Testis (tissue), 3 donors: ENCODE data around the gene KRT77. TPM values are rescaled to one million over a fixed set of nuclear protein-coding genes. Genes with fewer than 3 reads are reported as not detected.

Source experiments
- DNase-seq: peaks from one replicate; pipeline ENCODE4 v3.0.0-alpha.2; 2019
- H3K27ac ChIP-seq, 2 donors: fragments of 200-600 bp; sonication (generic); one replicate each; pipeline ENCODE4 v1.5.1; 2019
- H3K27me3 ChIP-seq: fragments of 200-600 bp; sonication (generic); one replicate; pipeline ENCODE4 v1.5.1; 2019
- H3K36me3 ChIP-seq: fragments of 200-600 bp; sonication (generic); one replicate; pipeline ENCODE4 v1.5.1; 2017; ENCODE audit warnings: low read depth; ENCODE audit errors: missing control alignments
- H3K4me1 ChIP-seq: fragments of 200-600 bp; sonication (generic); one replicate; pipeline ENCODE4 v1.5.1; 2019
- H3K4me3 ChIP-seq, 2 donors: fragments of 200-600 bp; sonication (generic); one replicate each; pipeline ENCODE4 v1.5.1; 2017 to 2019
- H3K9me3 ChIP-seq: fragments of 200-600 bp; sonication (generic); one replicate; pipeline ENCODE4 v1.5.1; 2017
- POLR2A ChIP-seq: fragments of 450-650 bp; IDR thresholded peaks from one replicate; pipeline ENCODE4 v1.6.1; 2017; ENCODE audit warnings: antibody characterized with exemption, mild to moderate bottlenecking, moderate library complexity
- WGBS, 2 donors: methylation state at CpG; one replicate each; pipeline ENCODE4 v1.1.5; 2018; 5-methylcytosine and 5-hydroxymethylcytosine counted together
- intact Hi-C: fragments of 100-400 bp; cut with DNase I; formaldehyde crosslinking; loops from one replicate; pipeline ENCODE4 v1.15.1; 2023; ENCODE audit warnings: low total_unique reads
- polyA plus RNA-seq: library from polyadenylated mRNA; stranded (reverse); fragments of 350-450 nt; fragmentation: Illumina TruSeq; extraction: RNeasy Lipid Tissue Mini Kit (QIAGEN cat#74804); gene quantifications from one replicate; pipeline ENCODE4 v1.2.3, GENCODE V29; 2014; ENCODE audit warnings: low read depth, low replicate concordance; ENCODE audit not compliant: insufficient read depth
- total RNA-seq, 2 donors: library from RNA; depleted of rRNA; stranded (reverse); fragments of >200 nt; gene quantifications; one replicate each; pipeline ENCODE4 v1.2.3, GENCODE V29; 2016
- TF ChIP-seq, protein P1 (sequence below), 3 experiments: fragments of 450-650 bp in 2 of 3; fragments of 200-600 bp in 1 of 3; sonication (generic) in 1 of 3; IDR thresholded peaks; one replicate each; pipeline ENCODE4 v1.5.1; 2016 to 2019; ENCODE audit warnings: antibody characterized with exemption in 3 of 3, mild to moderate bottlenecking in 2 of 3, moderate library complexity in 1 of 3

KRT77 gene
- total and polyA plus RNA-seq, 3 donors from 2014 or later = 0.33 to 0.74 TPM; not detected in 1

DNA sequence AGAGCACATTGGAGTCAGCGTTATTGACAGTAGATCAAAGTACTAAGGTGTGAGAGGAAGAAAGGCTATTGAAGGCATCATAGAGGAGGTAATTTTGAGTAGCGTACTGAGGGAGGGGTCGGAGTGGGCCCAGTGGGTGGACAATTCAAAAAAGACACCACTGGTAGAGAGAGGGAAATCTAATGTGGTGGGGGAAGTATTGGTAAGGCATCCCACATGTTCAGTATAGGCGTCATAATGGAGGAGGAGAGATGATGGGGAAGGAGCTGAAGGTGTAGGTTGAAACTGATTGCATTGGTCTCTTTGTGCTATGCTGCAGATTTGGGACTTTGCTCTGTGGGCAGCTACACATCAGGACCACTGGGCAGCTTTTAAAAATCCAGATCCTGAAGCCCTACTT is 23.7 kb upstream of the KRT77 start:
- Histone ChIP-seq H3K27me3 (no peaks in the 10 kb centered on the region), H3K4me3 (no peak overlapping the region), H3K27ac (no peak overlapping the region), H3K9me3 (no peaks in the 10 kb centered on the region), H3K36me3 (no peaks in the 10 kb centered on the region), H3K4me1 (no peaks in the 10 kb centered on the region)
- no peak for DNase-seq
- TF ChIP-seq POLR2A = no peak
- TF ChIP-seq, protein P1, sequence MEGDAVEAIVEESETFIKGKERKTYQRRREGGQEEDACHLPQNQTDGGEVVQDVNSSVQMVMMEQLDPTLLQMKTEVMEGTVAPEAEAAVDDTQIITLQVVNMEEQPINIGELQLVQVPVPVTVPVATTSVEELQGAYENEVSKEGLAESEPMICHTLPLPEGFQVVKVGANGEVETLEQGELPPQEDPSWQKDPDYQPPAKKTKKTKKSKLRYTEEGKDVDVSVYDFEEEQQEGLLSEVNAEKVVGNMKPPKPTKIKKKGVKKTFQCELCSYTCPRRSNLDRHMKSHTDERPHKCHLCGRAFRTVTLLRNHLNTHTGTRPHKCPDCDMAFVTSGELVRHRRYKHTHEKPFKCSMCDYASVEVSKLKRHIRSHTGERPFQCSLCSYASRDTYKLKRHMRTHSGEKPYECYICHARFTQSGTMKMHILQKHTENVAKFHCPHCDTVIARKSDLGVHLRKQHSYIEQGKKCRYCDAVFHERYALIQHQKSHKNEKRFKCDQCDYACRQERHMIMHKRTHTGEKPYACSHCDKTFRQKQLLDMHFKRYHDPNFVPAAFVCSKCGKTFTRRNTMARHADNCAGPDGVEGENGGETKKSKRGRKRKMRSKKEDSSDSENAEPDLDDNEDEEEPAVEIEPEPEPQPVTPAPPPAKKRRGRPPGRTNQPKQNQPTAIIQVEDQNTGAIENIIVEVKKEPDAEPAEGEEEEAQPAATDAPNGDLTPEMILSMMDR (IDR thresholded peaks at IDR 0.05) = no peak
- WGBS, 2 donors = 83 to 85% methylated on average over 4 of the region's 4 CpGs
- intact Hi-C loops = no loop called here

DNA sequence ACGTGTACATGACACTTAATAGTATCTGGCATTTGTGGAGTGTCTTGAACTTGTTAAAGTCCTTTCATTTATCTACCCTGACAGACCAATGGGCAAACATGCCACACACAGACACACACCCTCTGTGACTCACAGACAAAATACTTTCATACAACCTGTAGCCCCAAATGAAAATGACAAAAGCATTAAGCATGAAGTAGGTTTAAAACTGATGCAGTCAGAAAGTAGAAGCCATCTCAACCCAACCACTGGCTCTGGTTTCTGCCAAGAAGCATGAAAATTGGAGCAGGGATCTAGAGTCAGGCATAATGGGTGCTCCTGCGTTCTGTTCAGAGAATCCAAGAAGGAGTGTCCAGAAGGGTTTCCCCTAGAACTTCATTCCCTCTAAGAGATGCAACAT is 23.1 kb upstream of the KRT77 start:
- DNase-seq = no peak
- no peaks in the 10 kb centered on the region for H3K4me1 ChIP-seq
- TF ChIP-seq POLR2A = no peak
- H3K27ac ChIP-seq = no peak overlapping the region
- no peaks in the 10 kb centered on the region for H3K9me3 ChIP-seq
- 82 to 86% methylated on average over 2 of the region's 2 CpGs for WGBS, 2 donors
- intact Hi-C loops = no loop called here
- H3K4me3 ChIP-seq = no peak overlapping the region
- H3K36me3 ChIP-seq = no peaks in the 10 kb centered on the region
- no peaks in the 10 kb centered on the region for H3K27me3 ChIP-seq

DNA sequence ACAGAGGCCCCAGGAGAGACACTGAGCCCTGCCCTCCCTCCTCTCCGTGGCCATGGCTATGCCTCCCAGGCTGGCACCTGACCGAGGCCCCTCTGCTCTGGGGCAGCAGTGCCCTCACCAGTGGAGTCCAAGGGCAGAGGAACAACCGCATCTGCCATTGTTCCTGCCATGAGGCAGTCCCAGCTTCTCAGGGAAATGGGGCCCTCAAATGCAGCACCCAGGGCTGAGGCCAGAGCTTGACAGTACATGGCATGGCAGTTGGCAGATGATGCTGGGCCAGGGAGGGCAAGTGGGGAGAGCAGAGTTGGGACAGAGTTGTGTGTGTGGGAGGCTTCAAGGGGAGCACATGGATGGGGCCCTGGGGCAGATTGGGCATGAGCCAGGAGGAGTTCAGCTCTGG is 21.1 kb upstream of the KRT77 start:
- Histone ChIP-seq H3K4me1 (no peaks in the 10 kb centered on the region), H3K9me3 (no peaks in the 10 kb centered on the region), H3K36me3 (no peaks in the 10 kb centered on the region), H3K27ac (no peak overlapping the region), H3K4me3 (no peak overlapping the region), H3K27me3 (no peaks in the 10 kb centered on the region)
- TF ChIP-seq, protein P1 (IDR thresholded peaks at IDR 0.05) = no peak
- no peak for TF ChIP-seq POLR2A
- intact Hi-C loops = no loop called here
- no peak for DNase-seq
- WGBS, 2 donors = 91 to 100% methylated on average over 3 of the region's 3 CpGs

DNA sequence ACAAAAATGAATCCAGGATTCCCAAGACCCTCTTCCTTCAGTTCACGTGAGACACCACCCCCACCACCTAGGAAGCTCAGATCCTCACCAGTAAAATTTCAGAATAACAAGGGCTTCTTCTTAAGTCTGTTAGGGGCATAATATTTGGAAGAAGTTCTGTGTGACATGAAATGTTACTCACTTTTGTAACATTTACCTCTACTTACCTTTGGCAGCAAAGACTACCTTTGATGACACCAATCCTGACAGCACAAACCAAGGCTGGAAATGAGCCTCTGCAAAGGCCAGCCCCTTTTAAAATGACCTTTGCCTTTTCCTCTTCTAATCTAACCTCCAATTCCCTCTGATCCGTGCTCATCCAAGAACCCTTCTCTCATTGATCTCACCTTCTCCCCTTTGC is 19.4 kb upstream of the KRT77 start:
- Histone ChIP-seq H3K27ac (no peak overlapping the region), H3K36me3 (no peaks in the 10 kb centered on the region), H3K4me1 (no peaks in the 10 kb centered on the region), H3K27me3 (no peaks in the 10 kb centered on the region), H3K9me3 (no peaks in the 10 kb centered on the region), H3K4me3 (no peak overlapping the region)
- no peak for DNase-seq
- WGBS, 2 donors = 82 to 88% methylated on average over 2 of the region's 2 CpGs
- TF ChIP-seq POLR2A = no peak
- TF ChIP-seq, protein P1 (IDR thresholded peaks at IDR 0.05) = no peak
- intact Hi-C loops = no loop called here

DNA sequence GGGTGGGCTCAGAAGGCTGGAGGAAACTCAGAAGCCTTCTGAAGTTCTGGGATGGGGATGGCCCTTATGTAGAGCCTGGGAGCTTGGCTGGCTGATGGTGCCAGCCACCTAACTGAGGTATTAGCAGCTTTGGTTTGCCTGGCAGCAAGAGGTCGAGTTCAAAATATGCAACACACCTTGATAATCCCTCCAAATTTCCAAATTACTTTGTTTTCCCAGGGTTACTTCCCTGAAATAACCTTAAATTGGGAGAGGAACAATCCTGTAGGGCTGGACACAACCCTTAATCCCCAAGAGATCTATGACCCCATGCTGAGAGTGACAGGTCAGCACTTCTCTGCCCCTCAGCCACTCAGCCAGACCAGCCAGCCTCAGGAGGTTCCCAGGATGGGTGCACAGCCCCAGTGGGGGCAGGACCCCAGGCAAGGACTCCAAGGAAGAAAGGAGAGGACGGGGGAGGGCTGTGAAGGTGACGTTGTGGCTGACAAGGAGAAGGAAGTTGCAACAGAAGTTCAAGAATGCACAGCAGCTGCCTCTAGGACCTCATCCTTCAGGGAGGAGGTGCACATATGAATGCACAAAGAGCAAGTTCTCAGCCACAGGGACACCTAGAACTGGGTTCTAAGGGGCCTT is 18.6 kb upstream of the KRT77 start:
- H3K27me3 ChIP-seq = no peaks in the 10 kb centered on the region
- no peak overlapping the region for H3K4me3 ChIP-seq
- H3K4me1 ChIP-seq = no peaks in the 10 kb centered on the region
- no peak overlapping the region for H3K27ac ChIP-seq
- H3K9me3 ChIP-seq = no peaks in the 10 kb centered on the region
- DNase-seq = no peak
- TF ChIP-seq POLR2A = no peak
- TF ChIP-seq, protein P1 (IDR thresholded peaks at IDR 0.05) = no peak
- H3K36me3 ChIP-seq = no peaks in the 10 kb centered on the region
- intact Hi-C loops = no loop called here
- 49 to 94% methylated on average over 3 of the region's 3 CpGs for WGBS, 2 donors
